ENCODE results near the gene TAF10. TPM values are rescaled to one million over a fixed set of nuclear protein-coding genes. Genes with fewer than 3 reads are reported as not detected.

Gene TAF10
- total RNA-seq, 1 donor from 2014 or later: 205 TPM

DNA sequence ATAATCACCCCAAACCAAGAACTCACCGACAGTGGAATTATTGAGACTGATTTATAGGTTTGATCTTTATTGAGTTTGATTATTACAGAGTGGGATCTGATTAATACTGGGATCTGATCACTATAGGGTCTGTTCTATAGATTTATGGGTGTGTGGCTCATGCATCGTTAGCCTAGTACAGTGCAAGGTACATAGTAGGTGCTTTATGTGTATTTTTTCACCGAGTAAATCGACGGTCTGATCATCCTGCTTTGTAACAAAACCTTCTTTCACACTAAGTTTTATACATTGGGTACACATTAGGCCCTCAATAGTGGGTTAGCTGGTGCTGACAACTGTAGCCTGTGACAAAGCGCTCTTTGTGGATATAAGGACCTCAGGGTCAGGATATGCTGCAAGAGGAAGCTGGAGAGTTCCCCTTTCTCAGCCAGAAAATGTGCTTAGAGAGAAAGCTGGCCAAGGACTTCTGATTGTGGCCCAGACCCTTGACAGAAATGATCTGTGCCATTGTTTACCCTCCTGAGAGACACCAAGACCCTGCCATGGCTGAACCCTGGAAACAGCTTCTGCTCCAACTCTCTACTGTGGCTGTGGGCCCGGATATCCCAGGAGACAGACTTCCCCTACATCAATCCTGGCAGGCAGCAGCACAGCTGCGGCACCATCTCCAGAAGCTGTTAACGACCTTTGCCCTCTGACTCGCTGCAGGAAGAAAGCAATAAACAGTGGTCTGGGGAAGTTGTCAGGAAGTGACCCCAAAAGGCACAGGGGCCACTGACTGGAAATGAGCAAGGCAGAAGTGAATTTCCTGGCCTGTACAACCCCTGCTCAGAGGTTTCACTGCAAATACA lies 23.3 kb upstream of the TAF10 start:
- TF ChIP-seq, protein P1, sequence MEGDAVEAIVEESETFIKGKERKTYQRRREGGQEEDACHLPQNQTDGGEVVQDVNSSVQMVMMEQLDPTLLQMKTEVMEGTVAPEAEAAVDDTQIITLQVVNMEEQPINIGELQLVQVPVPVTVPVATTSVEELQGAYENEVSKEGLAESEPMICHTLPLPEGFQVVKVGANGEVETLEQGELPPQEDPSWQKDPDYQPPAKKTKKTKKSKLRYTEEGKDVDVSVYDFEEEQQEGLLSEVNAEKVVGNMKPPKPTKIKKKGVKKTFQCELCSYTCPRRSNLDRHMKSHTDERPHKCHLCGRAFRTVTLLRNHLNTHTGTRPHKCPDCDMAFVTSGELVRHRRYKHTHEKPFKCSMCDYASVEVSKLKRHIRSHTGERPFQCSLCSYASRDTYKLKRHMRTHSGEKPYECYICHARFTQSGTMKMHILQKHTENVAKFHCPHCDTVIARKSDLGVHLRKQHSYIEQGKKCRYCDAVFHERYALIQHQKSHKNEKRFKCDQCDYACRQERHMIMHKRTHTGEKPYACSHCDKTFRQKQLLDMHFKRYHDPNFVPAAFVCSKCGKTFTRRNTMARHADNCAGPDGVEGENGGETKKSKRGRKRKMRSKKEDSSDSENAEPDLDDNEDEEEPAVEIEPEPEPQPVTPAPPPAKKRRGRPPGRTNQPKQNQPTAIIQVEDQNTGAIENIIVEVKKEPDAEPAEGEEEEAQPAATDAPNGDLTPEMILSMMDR (conservative IDR thresholded peaks at IDR 0.05; ENCODE audit: low read depth, low read length): no peak

DNA sequence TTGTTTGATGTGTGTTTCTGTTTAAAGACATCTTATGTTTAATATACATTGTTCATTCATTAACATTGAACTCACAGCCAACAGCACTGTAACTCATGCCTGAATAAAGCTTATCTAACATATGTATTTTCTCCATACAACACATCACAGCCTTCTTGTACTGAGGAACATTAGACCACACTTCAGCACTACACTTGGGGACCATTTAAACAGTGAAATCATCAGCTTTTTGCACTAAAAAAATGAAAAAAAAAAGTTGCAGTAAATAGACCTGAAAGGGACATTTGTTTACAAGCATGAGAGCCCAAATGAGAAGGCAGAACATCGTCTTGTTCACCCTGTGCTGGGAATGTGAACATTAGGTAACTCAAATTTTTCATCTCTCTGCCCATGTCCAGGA lies 22.5 kb upstream of the TAF10 start:
- TF ChIP-seq, protein P1 (conservative IDR thresholded peaks at IDR 0.05; ENCODE audit: low read depth, low read length): no peak
- DNase-seq (ENCODE audit: low read depth): no peak

More for the DNA sequence above, 23.3 kb upstream of the TAF10 start:
- no peak for DNase-seq (ENCODE audit: low read depth)
- no peak overlapping the region for H3K4me3 ChIP-seq (ENCODE audit: low read depth, low read length)

DNA sequence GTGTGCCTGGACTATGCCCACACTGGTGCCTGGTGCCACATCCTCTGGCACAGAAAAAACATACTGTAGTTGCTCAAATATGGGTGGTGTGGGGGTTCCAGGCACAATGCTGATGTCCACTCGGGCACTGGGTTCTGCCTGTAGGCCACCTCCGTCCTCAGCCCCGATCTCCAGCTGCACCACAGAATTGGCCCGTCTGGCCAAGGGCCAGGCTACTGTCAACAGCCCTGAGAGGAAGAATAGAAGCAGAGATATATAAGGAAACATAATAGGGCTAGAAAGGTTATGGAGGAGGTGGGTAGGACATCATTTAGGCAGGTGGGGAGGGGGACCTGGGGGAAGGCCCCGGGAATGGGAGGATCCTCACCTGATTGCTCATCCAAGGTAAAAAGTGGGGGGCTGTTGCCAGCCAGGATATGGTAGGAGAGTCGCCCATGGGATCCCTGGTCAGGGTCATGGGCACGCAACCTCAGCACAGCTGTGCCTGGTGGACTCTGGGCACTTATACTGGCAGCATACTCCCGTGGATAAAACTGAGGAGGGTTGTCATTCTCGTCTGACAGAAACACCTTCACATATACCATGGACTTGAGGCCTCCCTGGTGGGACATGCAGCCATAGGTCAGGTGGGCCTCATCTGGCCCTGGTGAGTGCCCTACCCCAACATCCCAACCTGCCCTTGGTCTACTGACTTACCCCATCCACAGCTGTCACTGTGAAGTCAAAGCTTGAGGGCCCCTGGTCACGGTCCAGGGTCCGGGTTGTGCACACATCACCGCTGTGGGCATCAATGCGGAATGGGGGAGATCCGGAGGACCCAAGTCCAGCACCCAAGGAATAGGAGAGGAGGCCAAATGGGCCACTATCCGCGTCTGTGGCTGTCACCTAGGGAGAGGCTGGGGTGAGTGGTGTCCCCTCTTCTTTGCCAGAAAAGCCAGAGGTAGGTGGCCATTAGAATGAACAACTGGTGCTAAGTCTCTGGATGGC lies 21.7 kb upstream of the TAF10 start:
- TF ChIP-seq, protein P1 (conservative IDR thresholded peaks at IDR 0.05; ENCODE audit: low read depth, low read length): no peak
- DNase-seq (ENCODE audit: low read depth): no peak
- H3K4me3 ChIP-seq (ENCODE audit: low read depth, low read length): no peak overlapping the region

More for the DNA sequence above, 22.5 kb upstream of the TAF10 start:
- no peak overlapping the region for H3K4me3 ChIP-seq (ENCODE audit: low read depth, low read length)

DNA sequence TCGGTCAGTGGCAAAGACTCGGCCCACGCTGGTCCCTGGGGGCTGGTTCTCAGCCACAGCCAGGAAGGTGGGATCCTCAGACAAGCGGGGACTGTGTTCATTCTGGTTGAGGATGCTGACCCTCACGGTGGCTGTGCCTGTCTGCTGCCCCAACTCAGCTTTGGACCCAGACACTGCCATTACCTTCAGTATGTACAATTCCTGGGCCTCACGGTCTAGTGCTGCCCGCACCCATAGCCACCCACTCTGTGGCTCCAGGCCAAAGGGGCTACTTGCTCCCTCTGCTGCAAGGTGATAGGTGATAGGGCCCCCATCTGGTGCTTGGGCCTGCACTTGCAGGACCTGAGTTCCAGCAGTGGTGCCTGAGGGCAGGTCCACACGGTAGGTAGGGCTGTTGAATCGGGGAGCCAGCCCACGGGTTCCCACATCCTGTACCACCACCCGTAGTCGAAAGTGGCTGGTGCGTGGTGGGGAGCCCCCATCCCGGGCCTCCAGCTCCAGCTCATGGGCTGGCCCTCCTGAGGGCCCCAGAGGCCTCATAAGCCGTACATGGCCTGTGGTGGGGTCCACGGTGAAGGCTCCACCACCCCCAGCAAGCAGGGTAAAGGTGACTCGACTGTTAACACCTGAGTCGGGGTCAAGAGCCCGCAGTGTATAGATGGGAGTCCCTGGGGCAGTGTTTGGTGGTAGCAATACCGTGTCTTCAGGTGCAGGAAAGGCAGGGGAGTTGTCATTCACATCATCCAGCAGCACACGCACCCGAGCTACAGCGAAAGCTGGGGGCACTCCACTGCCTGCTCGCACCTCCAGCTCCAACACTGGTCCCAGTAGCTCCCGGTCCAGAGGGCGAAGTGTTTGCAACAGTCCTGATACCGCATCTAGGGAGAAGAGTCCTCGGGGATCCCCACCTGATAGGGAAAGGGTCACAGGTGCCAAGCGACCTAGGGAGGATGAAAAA lies 20.4 kb upstream of the TAF10 start:
- no peak overlapping the region for H3K4me3 ChIP-seq (ENCODE audit: low read depth, low read length)
- DNase-seq (ENCODE audit: low read depth): no peak
- TF ChIP-seq, protein P1 (conservative IDR thresholded peaks at IDR 0.05; ENCODE audit: low read depth, low read length): no peak

DNA sequence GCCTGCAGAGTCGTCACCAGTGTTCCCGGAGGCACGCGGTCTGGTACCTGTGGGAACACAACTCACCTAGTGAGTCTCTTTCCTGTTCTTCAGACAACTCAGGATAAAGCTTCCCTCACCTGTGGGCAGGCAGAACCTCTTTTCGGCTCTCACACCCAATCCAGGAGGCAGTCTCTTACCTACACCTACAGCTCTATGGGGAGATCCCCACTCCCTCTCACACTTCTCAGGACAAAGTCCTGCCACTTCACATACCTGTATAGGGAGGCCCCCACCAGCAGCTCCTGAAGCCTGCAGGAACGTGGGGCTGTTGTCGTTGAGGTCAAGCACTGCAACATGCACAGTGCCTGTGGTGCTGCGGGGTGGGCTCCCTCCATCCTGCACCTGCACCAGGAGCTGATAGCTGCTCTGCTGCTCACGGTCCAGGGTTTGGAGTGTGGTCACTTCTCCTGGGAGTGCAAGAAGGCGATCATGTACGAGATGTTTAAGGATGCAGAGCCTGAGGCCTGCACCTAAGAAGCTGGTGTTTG lies 19.4 kb upstream of the TAF10 start:
- TF ChIP-seq, protein P1 (conservative IDR thresholded peaks at IDR 0.05; ENCODE audit: low read depth, low read length): no peak
- H3K4me3 ChIP-seq (ENCODE audit: low read depth, low read length): no peak overlapping the region
- no peak for DNase-seq (ENCODE audit: low read depth)

All from epithelial cell of proximal tubule (primary cell).